Measurements from ENCODE around the gene RETN.

The RETN gene

DNA sequence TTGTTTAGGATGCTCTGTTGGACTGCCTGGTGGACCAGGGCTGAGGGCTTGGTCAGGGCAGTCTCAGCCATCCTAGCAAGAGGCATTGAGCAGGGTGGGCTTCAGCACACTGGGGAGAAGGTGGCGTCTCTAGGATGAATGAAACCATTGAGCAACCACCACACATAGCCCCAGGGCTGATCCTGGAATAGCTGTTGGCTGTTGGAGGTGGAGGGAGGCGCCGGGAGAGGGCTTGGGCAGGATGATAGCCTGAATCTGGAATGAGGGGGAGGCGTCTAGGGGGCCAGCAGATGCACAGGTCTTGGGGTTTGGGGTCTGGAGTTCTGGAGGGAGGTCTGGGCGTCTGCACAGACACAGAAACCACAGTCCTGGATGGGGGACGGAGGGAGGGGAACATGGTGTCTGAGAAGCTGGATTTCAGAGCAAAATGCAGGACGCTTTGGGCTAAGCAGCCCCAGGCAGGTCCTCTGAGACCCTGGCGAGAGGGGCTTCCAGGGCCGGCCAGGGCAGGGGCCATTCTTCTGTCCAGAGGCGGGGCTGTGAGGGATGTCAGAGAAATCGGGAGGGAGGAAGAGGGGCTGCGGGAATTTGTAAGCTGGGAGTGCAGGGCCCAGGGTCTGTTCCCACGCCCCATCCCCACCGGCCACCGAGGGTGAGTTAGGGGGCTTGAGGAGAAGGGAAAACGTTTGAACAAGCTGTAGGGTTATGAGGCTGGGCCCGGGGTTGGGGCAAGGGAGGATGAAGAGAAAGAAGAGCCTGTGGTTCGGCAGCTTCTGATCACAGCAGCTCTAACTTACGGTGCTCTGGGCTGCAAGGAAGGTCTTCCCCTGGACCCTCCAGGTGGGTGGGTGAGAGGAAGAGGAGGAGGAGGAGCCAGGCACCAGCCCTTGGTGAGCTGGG lies 16.9 kb downstream of the RETN start:
- no peak for DNase-seq

DNA sequence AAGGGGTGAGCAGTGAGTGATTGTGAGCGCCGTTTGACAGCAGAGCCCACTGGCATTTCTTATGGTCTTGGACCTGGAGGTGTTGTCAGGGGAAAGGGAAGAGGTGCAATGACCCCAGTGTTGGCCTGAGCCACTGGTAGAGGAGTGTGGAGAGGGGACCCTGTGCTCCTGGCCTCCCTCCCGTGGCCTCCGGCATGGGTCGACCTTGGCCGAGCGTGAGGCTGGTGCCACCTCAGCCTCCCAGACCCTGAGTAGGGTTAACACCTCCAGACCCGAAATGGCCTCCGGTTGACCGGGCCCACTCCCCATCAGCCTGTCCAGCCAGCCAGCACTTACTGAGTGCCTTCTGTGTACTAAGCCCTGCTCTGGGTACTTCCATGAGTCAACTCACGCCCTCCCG lies 18.3 kb downstream of the RETN start:
- DNase-seq: no peak

DNA sequence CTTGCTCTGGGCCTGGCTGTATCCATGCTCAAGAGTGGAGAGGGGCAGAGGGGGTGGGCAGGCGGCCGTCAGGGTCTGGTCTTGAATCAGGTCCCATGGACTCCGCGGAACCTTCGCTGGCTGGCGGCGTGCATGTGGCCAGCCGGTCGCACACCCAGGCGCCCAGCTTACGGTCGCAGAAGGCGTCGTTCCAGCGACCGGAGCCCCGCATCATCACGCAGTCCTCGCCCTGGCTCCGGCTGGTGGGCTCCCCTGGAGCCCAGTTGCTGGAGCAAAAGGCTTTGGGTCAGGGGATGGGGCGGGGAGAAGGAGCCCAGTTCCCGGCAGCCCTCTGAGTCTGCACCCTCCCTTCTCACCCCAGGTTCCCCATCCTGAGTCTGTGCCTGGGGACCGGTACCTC lies 20.3 kb downstream of the RETN start:
- no peak for DNase-seq

DNA sequence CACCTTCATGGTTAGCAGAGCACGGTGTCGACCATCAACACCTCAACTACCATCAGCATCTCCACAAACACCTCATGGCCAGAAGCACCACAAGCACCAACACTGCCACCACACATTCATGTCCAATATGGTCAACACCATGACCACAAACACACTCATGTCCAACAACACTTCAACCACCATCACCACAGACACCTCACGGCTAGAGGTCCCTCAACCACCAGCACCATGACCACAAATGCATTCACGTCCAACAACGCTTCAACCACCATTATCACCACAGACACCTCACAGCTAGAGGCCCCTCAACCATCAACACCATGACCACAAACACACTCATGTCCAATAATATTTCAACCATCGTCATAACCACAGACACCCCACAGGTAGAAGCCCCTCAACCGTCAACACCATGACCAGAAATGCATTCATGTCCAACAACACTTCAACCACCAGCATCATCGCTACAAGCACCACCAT lies 22.0 kb downstream of the RETN start:
- no peak for DNase-seq

DNA sequence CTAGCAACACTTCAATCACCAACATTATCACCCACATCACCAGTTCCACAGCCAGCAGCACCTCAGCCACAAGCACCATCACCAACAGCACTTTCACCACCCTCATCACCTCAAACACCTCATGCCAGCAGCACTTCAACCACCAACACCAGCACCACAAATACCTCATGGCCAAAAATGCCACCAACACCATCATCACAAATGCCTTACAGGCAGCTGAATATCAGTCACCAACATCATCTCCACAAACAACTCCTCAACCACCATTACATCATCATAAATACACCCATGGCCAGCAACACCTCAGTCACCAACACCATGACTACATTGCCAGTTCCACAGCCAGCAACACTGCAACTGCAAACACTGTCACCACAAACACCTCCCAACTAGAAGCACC lies 22.6 kb downstream of the RETN start:
- no peak for DNase-seq

DNA sequence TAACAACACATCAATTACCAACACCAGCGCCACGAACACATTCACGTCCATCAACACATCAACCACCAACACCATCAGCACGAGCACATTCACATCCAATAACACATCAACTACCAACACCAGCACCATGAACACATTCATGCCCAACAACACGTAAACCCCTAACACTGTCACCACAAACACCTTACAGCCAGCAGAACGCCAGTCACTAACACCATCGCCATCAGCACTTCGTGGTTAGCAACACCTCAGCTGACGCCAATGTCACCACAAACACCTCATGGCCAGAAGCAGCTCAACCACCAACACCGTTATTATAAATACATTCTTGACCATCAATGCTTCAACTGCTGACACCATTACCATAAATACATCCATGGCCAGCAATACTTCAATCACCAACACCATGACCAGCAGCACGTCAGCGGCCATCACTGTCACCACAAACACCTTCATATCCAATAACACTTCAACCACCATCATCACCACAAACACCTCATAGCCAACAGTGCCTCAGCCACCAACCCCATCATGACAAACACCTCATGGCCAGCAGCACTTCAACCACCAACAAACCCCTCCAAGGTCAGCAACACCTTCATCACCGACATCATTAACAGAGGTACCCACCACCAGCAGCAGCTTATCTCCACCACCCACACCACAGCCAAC lies 23.7 kb downstream of the RETN start:
- DNase-seq: no peak

DNA sequence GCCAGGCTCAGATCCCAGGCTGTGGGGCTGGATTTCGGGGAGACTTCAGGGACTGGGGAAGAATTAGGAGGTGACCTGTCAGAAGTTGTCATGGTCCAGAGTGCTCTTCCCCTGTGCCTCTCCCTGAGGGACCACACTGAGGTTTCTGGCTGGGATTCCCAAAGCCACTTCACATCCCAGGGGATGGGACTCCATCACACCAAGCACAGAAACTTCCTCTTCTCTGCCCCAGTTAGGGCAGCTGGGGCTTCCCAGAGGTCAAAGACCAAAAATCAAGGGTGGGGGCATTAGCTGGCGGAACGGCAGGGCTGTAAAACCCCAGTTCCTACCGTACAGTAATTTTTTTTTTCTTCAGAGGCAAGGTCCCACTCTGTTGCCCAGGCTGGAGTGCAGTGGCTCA lies 25.6 kb downstream of the RETN start:
- no peak for DNase-seq

DNA sequence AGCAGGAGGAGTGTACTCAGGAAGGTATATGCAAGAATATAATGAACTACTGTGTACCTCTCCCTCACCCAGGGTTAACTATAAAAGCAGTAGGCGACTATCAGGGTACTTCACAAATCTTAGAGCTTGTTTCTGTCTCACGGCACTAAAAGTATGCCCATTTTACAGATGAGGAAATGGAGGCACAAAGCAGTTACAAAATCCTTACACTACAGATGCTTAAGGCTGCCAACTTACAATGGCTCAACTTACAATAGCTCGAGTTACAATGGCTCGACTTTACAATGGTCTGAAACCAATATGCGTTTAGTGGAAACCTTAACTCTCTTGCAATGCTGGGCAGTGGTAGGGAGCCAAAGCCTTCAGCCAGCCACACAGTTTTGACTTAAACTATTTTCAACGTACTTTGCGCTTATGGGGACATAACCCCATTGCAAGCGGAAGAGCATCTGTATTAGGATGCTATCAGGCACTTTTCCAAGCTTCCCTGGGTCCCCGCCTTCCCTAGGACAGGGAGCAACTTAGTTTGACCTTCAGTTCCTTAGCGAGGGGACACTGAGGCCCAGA lies 29.0 kb downstream of the RETN start:
- no peak for DNase-seq

DNA sequence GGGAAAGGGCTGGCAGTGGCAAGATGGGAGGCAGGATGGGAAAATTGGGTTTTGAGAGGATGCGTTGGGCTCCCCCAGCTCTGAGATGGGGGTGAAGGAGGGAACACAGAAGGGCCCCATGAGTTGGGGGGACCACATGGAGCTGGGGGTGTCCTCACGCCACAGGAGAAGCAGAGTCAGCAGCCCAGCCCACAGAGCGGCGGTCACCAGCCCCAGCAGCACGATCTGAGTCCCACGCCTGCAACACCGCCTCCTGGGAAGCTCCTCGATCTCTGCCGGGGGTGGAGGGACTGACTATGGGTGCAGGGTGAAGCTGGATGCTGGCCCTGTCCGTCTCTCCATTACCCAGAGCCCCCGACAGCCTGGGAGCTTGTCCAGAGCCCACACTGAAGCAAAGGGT lies 29.7 kb downstream of the RETN start:
- no peak for DNase-seq

DNA sequence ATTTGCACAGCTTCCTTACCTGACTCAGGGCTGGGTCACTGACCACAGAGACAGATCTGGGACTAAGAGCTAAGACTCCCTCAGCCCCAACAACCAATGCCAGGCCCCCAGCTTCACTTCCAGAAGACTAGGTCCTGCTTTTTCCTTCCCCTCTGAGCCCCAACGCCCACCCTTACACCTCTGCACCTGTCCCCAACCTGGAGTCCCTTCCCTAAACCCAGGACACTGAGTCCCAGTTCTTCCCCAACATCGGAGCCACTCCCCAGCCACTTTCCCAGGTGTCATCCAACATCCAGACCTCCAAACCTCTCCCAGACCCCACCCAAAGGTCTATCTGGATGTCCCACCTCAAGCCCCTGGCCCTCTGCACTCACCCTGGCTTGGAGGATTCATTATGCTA lies 30.2 kb downstream of the RETN start:
- DNase-seq: no peak

DNA sequence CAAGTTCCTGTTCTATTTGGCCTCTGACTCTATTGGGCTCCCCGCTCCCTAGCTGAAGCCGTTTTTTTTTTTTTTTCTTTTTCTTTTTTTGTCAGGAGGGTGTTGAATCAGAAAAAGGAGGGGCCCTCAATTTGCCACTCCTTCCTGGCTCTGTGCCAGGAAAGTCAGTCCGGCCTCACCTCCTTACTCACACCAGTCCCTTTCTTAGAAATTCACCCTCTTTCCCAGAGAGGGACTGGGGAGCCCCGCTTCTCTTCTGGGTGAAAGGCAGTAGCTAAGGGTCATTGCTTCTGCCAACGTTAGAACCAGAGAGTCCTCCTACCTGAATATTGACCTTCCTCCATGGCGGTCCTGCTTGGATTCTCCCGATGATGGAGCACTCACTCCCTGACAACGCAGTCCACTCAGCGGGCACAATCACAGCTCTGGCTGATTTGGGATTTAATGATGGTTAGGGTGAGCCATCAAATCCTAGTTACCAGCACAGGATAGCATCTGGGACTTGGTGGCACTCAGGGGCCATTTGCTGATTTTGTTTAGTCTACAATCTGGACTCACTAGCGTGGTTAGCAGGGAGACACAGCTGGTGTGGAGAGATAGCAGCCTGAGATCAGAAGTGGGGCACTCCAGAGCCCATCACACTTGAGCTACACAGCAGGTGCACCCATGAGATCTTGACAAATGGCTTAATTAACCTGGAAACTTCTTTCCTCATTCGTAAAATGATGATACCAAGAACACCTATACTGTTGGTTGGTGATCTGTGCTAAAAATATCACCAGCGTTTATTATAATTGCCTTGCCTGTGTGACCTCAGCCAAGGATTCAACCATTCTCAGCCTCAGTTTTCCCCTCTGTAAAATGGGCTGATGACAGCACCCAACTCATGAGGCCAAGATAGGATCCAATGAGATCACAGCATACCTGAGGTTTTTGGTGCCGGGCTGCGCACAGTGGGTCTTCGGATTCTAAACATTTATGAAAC lies 30.9 kb downstream of the RETN start:
- DNase-seq: no peak

DNA sequence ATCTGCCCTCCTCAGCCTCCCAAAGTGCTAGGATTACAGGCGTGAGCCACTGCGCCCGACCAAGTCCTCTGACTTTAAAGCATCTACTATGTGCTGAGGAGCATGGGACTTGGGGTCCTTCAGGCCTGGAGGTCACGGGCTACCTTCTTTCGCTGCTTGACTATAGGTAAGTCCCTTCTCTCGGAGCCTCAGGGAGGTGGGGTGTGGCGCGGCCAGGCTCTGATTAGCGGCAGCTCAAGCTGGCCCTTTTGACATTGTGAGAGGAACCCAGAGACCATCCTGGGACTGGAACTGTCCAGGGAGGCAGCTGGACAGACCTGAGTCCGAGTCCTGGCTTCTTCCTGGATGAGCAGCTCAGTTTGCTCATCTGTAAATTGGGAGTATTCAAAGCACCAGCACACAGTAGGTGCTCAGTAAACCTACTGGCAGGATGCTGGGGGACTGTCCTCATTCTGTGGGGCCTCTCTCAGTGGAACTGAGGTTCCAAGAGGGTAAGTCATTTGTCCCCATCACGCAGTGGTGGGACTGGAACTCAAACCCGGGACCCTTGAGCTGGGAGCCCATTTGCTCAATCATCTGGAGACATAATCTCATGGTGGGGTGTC lies 32.3 kb downstream of the RETN start:
- DNase-seq: no peak

DNA sequence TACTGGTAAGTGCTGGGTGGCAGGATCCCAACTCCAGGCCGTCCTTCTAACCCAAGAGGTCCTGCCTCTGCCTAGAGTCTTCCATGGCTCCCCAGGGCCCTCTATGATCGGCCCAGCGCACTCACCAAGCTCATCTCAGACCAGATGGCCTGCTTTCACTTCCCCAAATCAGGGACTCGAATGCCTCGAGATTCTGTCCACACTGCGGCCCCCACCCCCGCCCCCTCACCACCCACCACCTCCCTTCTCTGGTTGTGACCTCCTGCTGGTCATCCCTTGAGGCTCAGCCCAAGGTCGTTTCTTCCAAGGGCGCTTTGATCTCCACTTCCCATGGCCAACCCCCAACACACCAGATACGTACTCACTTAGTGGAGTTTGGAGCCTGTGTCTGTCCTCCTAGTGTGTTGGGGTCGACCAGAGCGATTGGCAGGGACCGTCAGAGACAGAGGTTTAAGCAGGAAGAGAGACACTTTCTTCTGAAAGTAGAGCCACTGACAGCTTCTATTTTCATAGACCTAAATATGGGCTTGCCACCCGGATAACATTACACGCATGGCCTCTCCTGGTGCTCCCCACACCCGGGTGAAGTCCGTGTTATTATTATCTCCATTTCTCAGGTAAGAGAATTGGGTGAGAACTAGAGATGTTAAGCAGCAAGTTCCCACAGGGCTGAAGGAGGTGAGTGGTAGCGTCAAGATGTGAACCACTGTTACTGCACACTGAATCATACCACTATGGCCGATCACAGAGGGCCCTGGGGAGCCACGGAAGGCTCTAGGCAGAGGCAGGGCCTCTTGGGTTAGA lies 33.0 kb downstream of the RETN start, which contains the start of gene FCER2:
Gene FCER2 (minus strand): TSS at position 478 of the 804 bp plus-strand sequence. CDS start 2,371 bp downstream, outside the sequence.
- DNase-seq: no peak

DNA sequence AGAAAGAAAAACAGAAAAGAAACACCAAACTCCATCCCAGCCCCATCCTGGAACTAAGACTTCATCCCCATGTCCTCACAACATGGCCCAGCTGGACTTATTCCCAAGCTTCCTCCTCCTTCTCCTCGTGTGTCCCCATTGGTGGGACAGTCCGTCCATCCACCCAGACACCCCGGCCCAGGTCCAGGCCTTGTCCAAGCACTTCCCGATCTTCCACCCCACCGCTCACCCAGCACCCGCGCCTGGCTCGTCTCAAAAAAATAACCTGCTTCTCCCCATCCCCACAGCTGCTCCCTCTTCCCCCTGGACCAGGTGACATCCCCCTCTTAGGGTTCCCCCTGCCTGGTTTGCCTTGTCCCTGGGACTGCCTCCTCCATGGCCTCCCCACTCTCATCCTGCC lies 34.5 kb downstream of the RETN start:
- DNase-seq: no peak

DNA sequence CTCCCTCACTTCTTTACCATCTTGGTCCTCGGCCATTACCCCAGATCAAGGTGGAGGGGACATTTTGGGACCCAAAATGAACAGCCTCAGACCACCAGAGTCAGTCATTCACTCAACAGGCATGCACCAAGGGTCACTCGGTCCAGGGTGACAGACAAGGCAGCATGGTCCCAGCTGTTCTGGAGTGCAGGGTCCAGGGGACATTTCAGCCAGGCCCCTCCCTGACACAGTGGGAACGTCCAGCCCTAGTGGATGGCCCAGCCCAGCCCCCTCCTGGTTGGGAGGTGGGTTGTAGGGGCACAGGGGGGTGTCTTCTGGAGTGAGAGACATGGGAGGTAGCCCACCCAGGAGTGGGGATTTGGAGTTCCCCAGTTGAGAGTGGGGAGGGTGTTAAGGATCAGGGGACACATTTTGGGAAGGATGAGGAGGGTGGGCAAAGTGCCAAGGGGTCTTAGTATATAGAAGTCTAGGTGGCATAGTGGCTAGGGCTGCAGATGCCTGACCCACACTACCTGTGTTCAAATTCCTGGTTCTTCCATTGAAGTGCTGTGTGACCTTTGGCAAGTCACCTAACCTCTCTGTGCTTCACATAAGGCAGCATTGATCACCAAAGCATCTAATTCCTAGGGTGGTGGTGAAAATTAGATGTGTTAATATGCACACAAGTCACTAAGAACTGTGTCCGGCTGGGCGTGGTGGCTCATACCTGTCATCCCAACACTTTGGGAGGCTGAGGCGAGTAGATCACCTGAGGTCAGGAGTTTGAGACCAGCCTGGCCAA lies 35.6 kb downstream of the RETN start:
- no peak for DNase-seq

DNA sequence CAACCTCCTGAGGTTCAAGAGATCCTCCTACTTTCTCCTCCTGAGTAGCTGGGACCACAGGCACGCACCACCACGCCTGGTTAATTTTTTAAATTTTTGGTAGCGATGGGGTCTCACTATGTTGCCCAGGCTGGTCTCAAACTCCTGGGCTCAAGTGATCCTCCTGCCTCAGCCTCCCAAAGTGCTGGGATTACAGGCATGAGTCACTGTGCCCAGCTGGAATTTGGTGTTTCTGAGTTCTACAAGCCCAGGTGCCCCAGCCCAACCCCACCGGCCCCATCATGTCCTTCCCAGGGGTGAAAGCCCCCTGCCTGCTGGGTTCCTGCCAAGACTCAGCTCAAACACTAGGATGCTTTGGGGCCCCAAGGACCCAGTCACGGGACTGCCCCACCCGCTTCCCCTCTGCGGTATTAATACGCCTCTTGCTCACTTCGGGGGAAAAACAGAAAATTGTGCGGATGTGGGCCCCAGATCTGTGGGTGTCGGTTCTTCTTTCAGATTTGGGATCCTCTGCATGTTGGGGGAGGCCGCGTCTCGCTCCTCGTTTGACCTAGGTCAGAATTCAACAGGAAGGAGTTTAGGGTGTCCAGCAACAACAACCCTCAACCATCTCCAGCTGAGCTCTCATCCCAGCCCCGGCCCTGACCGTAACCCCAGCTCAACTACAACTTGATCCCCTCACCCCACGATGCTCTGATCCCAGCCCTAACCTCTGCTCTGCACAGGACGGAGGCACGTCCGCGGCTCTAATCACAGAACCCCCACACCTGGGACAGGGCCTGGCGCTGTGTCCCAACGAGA lies 36.7 kb downstream of the RETN start:
- DNase-seq: peak; percentile 81

DNA sequence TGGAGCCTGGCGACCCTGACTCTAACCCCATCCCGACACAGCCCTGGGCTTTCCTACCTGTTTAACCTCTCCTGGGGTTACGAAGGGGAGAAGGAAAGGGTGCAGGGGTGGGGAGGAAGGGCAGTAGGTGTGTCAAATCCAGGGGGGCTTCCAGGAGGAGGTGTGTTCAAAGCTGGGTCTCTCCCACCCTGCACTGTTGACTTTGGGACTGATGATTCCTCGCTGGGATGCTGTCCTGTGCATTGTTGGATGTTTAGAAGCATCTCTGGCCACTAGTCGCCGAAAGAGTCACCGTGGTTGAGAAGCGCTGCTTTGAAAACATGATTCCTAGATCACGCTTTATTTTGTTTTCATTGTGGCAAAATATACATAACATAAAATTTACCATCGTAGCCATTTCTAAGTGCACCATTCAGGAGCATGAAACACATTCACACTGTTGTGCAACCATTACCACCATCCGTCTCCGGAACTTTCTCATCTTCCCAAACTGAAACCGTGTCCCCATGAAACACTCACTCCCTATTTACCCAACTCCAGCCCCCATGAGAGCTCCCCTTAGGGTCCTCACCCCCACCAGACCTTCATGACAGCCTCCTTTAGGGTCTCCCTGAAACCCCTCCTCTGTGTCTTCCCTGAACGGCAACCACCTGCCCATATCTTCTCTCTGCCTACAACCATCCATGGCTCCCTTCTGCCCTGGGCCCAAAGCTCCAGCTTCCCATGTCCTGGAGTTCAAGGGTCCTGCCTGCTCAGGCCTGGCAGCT lies 37.5 kb downstream of the RETN start:
- no peak for DNase-seq

DNA sequence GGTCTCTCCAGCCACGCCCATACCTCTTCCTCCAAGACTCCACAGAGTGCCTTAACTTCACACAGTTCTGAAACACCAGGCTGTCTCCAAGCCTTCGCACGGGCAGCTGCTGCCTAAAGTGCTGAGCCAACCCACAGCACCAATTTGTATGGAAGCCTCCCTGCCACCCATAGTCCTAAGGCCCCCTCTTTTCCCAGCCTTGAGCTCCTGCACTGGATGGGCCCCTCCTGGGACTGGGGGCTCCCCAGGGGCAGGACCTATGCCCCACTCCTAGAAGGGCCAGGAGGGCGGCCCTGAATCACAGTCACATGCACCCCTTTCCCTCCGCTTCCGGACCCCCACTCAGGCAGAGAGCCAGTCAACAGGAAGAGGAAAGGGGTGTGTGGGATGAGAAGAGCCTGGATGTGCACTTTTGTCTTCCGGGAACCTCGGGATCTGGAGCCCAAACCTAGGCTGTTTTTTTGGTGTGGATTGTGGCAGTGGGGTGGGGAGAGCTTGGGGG lies 38.2 kb downstream of the RETN start:
- DNase-seq: no peak

All from CD4-positive, alpha-beta T cell treated with Interleukin-6 for 4 hours (primary cell).